ENCODE measurements around the gene MYO6.

DNA sequence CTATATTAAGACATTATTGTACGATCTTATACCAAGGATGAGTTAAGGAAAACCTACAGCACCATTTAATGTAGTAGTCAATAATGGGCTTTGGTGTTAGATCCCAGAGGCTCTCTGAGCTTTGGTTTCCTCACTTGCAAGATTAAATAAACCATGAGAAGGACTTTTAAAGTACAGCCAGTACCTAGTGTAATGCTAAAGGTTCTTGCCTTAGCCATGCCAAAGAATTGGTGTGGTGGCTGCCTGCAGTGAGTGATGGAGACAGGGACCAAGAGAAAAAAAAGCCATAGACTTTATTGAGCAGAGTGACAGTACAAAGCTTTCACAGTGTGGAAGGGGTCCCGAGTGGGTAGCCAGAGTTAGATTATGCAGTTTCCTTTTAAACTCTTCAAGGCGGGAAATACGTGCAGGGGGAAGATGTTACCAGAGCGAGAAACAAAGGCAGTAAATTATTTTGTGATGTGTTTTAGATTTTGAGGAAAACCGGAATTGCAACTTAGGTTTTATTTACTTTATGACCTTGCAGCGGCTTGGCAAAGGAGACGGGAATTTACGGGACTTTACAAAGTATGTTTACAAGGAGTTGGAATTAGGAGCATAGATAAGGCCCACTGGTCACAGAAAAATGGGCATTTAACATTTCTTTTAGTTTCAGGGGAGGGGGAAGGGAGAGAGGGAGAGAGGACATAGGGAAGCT, 100.4 kb downstream of the MYO6 start:
- TF ChIP-seq POLR2AphosphoS5 (IDR thresholded peaks at IDR 0.05; ENCODE audit: low read depth, low read length) = no peak
- no peak for TF ChIP-seq TAF1 (IDR thresholded peaks at IDR 0.05; ENCODE audit: borderline replicate concordance, low read depth, low read length)
- TF ChIP-seq POLR2A (IDR thresholded peaks at IDR 0.05; ENCODE audit: low read depth, low read length) = no peak

All from GM12892 (cell line).